HEK293T (cell line): ENCODE results near the gene PCYT2.

Source experiments
- ARNT ChIP-seq: fragments of 450-650 bp; IDR thresholded peaks from 2 replicates; pipeline ENCODE4 v1.6.1; 2017; ENCODE audit warnings: mild to moderate bottlenecking
- BHLHE40 ChIP-seq: fragments of 450-650 bp; IDR thresholded peaks from 2 replicates; pipeline ENCODE4 v1.6.1; 2016; ENCODE audit warnings: mild to moderate bottlenecking, moderate library complexity, borderline replicate concordance
- CTBP1 ChIP-seq: fragments of 450-650 bp; IDR thresholded peaks from 2 replicates; pipeline ENCODE4 v1.6.1; 2016; ENCODE audit warnings: borderline replicate concordance
- ELF4 ChIP-seq: fragments of 450-650 bp; IDR thresholded peaks from 2 replicates; pipeline ENCODE4 v1.6.1; 2017; ENCODE audit warnings: antibody characterized with exemption
- FOXK2 ChIP-seq: fragments of 450-650 bp; IDR thresholded peaks from 2 replicates; pipeline ENCODE4 v1.6.1; 2016; ENCODE audit warnings: mild to moderate bottlenecking
- FOXM1 ChIP-seq: fragments of 450-650 bp; IDR thresholded peaks from 2 replicates; pipeline ENCODE4 v1.6.1; 2017; ENCODE audit warnings: mild to moderate bottlenecking, borderline replicate concordance
- L3MBTL2 ChIP-seq: fragments of 450-650 bp; conservative IDR thresholded peaks from 2 replicates; pipeline ENCODE4 v1.6.1; 2016; ENCODE audit warnings: mild to moderate bottlenecking
- NFRKB ChIP-seq: fragments of 450-650 bp; IDR thresholded peaks from 2 replicates; pipeline ENCODE4 v1.6.1; 2016; ENCODE audit warnings: mild to moderate bottlenecking, moderate library complexity
- PKNOX1 ChIP-seq: fragments of 450-650 bp; IDR thresholded peaks from 2 replicates; pipeline ENCODE4 v1.6.1; 2016
- SP1 ChIP-seq: fragments of 450-650 bp; IDR thresholded peaks from 2 replicates; pipeline ENCODE4 v1.6.1; 2017
- SUZ12 ChIP-seq: fragments of 450-650 bp; IDR thresholded peaks from 2 replicates; pipeline ENCODE4 v1.6.1; 2016; ENCODE audit warnings: mild to moderate bottlenecking
- TARDBP ChIP-seq: fragments of 450-650 bp; IDR thresholded peaks from 2 replicates; pipeline ENCODE4 v1.6.1; 2016
- ZNF384 ChIP-seq: fragments of 450-650 bp; IDR thresholded peaks from 2 replicates; pipeline ENCODE4 v1.6.1; 2016

DNA sequence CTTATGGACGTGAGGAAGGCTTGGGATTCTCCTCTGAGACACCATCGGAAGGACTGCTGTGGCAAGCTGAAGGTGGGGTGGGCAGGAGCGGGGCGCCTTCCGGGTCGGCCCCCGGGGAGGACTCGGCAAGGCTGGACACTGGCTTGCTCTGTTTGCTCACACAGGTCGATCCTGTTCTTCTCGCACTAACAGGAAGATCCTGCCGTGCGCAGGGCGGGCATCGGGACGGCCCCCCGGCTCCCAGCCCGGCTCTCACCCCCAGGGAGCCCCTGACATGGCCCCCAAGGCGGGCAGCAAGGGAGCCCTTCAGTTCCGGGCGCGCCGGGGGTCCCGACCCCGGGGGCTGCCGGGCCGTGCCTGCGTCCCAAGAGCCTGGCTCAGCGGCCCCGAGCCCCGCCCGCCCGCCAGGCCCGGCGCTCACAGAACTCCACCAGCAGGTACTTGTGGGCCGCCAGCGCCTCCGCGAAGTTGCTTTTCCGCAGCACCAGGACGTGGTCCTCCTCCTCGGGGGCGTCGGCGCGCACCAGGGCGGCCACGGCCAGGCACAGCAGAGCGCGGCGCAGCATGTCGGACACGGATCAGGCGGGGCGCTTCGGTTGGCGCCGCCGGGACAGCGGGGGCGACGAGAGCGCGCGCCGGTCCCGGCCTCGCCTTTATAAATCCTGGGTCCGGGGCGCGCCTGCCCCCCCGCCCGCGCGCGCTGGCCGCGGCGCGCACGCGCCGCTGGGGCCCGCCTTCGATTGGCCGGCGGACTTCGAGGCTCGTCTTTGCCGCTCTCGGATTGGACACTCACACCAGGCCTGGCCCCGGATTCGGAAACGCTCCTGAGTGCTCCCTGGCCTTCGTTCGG lies 51.1 kb downstream of the PCYT2 start, which contains the start of gene P4HB:
- no peak for TF ChIP-seq PKNOX1
- no peak for TF ChIP-seq SP1
- TF ChIP-seq FOXM1 = peak; percentile 81
- no peak for TF ChIP-seq TARDBP
- no peak for TF ChIP-seq ZNF384
- TF ChIP-seq BHLHE40 = no peak
- TF ChIP-seq NFRKB = no peak
- TF ChIP-seq FOXK2 = no peak
- no peak for TF ChIP-seq SUZ12
- TF ChIP-seq ARNT = no peak
- TF ChIP-seq ELF4 = no peak
- no peak for TF ChIP-seq CTBP1
- no peak for TF ChIP-seq L3MBTL2
